NCI-H748 treated with DMSO at 0.1 percent for 48 hours (cell line): Measurements from ENCODE around the gene ATP1B2.
"Not testable (repeated sequence)": the region's sequence is repeated elsewhere in the genome, so short reads cannot be mapped to it uniquely, and the experiment has no call there.

Experiments
- DNase-seq: peaks from one replicate; lab custom pipeline; 2025; lab: John Stamatoyannopoulos, UW

The ATP1B2 gene

GRCh38 chr17:7636163-7636562 lies 14.6 kb upstream of the ATP1B2 start:
- no peak for DNase-seq

GRCh38 chr17:7640783-7641182 lies 9.9 kb upstream of the ATP1B2 start:
- DNase-seq, result no peak

GRCh38 chr17:7641635-7642034 lies 9.1 kb upstream of the ATP1B2 start:
- DNase-seq, result not testable (repeated sequence)

- DNase-seq, result no peak
Observed at GRCh38 chr17:7644775-7645174, 6.0 kb upstream of the ATP1B2 start.

- DNase-seq, result no peak
Observed at GRCh38 chr17:7646457-7646856, 4.3 kb upstream of the ATP1B2 start.

- DNase-seq, result no peak
Observed at GRCh38 chr17:7647018-7647417, 3.7 kb upstream of the ATP1B2 start.

GRCh38 chr17:7651097-7651664 lies 455 bp downstream of the ATP1B2 start:
- DNase-seq, result no peak

- no peak for DNase-seq
Observed at GRCh38 chr17:7651665-7652387, 1.1 kb downstream of the ATP1B2 start.

GRCh38 chr17:7652388-7653356 lies 1.9 kb downstream of the ATP1B2 start:
- DNase-seq, result no peak

- no peak for DNase-seq
Observed at GRCh38 chr17:7654832-7655540, 4.3 kb downstream of the ATP1B2 start.

- DNase-seq, result no peak
Observed at GRCh38 chr17:7655541-7655840, 4.8 kb downstream of the ATP1B2 start.

- no peak for DNase-seq
Observed at GRCh38 chr17:7656958-7657609, 6.4 kb downstream of the ATP1B2 start.

GRCh38 chr17:7667656-7668406 lies 17.1 kb downstream of the ATP1B2 start:
- no peak for DNase-seq

- no peak for DNase-seq
Observed at GRCh38 chr17:7668482-7668881, 17.8 kb downstream of the ATP1B2 start.

- DNase-seq, result no peak
Observed at GRCh38 chr17:7673239-7673638, 22.5 kb downstream of the ATP1B2 start.

- no peak for DNase-seq
Observed at GRCh38 chr17:7674934-7675333, 24.2 kb downstream of the ATP1B2 start.

GRCh38 chr17:7676533-7676932 lies 25.8 kb downstream of the ATP1B2 start:
- DNase-seq, result no peak

GRCh38 chr17:7677388-7678067 lies 26.8 kb downstream of the ATP1B2 start:
- no peak for DNase-seq

- DNase-seq, result no peak
Observed at GRCh38 chr17:7684851-7685532, 34.3 kb downstream of the ATP1B2 start.
